HepG2 (cell line): Measurements from ENCODE around the gene B3GALT6.

Experiments used
- GABPA ChIP-seq, 2 experiments: IDR thresholded peaks; 2 replicates each; pipeline ENCODE4 v1.6.1; 2011 to 2016; ENCODE audit warnings: low read depth in 2 of 2, low read length in 1 of 2, missing biosample characterization in 1 of 2, missing genetic modification characterization in 1 of 2
- HMG20B ChIP-seq: conservative IDR thresholded peaks from 2 replicates; pipeline ENCODE4 v1.6.1; 2016; ENCODE audit warnings: missing genetic modification reagents, missing compliant biosample characterization
- JARID2 ChIP-seq: sonication (generic); formaldehyde crosslinking; IDR thresholded peaks from 2 replicates; pipeline ENCODE4 v1.8.1; 2023; ENCODE audit warnings: missing genetic modification reagents, inconsistent platforms; ENCODE audit not compliant: insufficient replicate concordance
- SRSF9 ChIP-seq: fragments of 200-400 bp; formaldehyde crosslinking; IDR thresholded peaks from 2 replicates; pipeline ENCODE4 v1.6.1; 2018; ENCODE audit warnings: borderline replicate concordance, mild to moderate bottlenecking, low read depth, low read length; ENCODE audit not compliant: insufficient read depth, poor library complexity, severe bottlenecking
- YY1 ChIP-seq: IDR thresholded peaks from 2 replicates; pipeline ENCODE4 v1.6.1; 2011; ENCODE audit warnings: low read length, low read depth, moderate library complexity, mild to moderate bottlenecking; ENCODE audit not compliant: insufficient read depth, insufficient replicate concordance
- ZBTB7A ChIP-seq: sonication (generic); formaldehyde crosslinking; IDR thresholded peaks from 2 replicates; pipeline ENCODE4 v1.8.0; 2022; ENCODE audit warnings: mild to moderate bottlenecking, missing genetic modification reagents
- ZFP36 ChIP-seq: fragments of 150-350 bp; IDR thresholded peaks from 2 replicates; pipeline ENCODE4 v1.6.1; 2018; ENCODE audit warnings: borderline replicate concordance, low read length, low read depth; ENCODE audit not compliant: partially characterized antibody
- ZNF180 ChIP-seq: sonication (generic); formaldehyde crosslinking; IDR thresholded peaks from 2 replicates; pipeline ENCODE4 v1.4.0; 2020; ENCODE audit warnings: low read depth, missing genetic modification reagents, borderline replicate concordance
- TF ChIP-seq, protein P1 (sequence below): sonication (generic); formaldehyde crosslinking; IDR thresholded peaks from 2 replicates; pipeline ENCODE4 v1.8.0; 2022; ENCODE audit warnings: missing genetic modification reagents, mild to moderate bottlenecking, inconsistent platforms, borderline replicate concordance
- TF ChIP-seq, protein P2 (sequence below): sonication (generic); formaldehyde crosslinking; IDR thresholded peaks from 2 replicates; pipeline ENCODE4 v1.4.0; 2020; ENCODE audit warnings: missing genetic modification reagents, borderline replicate concordance
- TF ChIP-seq, protein P3 (sequence below): IDR thresholded peaks from 2 replicates; pipeline ENCODE4 v1.6.1; 2016; ENCODE audit warnings: low read depth, missing genetic modification reagents, missing compliant biosample characterization

DNA sequence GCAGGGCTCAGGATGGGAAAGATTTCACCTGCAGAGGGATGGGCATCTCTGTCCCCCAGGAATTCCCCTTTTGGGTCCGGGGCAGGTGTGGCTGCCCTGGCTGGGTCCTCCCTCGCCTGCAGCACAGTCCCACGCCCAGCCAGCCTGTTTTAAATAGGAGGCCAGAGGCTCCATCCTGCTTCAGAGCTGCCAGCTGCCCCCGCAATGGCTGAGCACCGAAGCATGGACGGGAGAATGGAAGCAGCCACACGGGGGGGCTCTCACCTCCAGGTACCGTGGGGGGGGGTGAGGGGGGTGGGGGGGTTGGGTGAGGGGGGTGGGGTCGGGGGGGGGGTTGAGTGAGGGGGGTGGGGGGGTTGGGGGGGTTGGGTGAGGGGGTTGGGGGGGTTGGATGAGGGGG is 51.8 kb downstream of the B3GALT6 start:
- no peak for TF ChIP-seq ZNF180 (CRISPR knock-in tag)
- TF ChIP-seq GABPA (IDR thresholded peaks at IDR 0.05; ENCODE audit: low read depth, low read length) = no peak
- no peak for TF ChIP-seq GABPA (CRISPR knock-in tag; IDR thresholded peaks at IDR 0.05; ENCODE audit: low read depth)
- TF ChIP-seq HMG20B (CRISPR knock-in tag) = no peak
- TF ChIP-seq ZFP36 = no peak
- TF ChIP-seq, protein P1, sequence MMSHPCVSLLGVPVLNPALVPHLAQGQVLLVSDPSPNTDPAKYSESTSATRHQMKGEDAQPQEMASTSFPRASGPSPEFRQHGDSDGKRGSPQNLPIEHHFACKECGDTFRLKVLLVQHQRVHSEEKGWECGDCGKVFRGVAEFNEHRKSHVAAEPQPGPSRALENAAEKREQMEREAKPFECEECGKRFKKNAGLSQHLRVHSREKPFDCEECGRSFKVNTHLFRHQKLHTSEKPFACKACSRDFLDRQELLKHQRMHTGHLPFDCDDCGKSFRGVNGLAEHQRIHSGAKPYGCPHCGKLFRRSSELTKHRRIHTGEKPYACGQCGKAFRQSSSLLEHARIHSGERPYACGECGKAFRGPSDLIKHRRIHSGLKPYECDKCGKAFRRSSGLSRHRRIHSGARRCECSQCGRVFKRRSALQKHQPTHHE = no peak
- TF ChIP-seq ZBTB7A (CRISPR knock-in tag) = no peak
- no peak for TF ChIP-seq JARID2 (CRISPR knock-in tag)
- TF ChIP-seq, protein P2, sequence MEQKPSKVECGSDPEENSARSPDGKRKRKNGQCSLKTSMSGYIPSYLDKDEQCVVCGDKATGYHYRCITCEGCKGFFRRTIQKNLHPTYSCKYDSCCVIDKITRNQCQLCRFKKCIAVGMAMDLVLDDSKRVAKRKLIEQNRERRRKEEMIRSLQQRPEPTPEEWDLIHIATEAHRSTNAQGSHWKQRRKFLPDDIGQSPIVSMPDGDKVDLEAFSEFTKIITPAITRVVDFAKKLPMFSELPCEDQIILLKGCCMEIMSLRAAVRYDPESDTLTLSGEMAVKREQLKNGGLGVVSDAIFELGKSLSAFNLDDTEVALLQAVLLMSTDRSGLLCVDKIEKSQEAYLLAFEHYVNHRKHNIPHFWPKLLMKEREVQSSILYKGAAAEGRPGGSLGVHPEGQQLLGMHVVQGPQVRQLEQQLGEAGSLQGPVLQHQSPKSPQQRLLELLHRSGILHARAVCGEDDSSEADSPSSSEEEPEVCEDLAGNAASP = no peak
- TF ChIP-seq, protein P3, sequence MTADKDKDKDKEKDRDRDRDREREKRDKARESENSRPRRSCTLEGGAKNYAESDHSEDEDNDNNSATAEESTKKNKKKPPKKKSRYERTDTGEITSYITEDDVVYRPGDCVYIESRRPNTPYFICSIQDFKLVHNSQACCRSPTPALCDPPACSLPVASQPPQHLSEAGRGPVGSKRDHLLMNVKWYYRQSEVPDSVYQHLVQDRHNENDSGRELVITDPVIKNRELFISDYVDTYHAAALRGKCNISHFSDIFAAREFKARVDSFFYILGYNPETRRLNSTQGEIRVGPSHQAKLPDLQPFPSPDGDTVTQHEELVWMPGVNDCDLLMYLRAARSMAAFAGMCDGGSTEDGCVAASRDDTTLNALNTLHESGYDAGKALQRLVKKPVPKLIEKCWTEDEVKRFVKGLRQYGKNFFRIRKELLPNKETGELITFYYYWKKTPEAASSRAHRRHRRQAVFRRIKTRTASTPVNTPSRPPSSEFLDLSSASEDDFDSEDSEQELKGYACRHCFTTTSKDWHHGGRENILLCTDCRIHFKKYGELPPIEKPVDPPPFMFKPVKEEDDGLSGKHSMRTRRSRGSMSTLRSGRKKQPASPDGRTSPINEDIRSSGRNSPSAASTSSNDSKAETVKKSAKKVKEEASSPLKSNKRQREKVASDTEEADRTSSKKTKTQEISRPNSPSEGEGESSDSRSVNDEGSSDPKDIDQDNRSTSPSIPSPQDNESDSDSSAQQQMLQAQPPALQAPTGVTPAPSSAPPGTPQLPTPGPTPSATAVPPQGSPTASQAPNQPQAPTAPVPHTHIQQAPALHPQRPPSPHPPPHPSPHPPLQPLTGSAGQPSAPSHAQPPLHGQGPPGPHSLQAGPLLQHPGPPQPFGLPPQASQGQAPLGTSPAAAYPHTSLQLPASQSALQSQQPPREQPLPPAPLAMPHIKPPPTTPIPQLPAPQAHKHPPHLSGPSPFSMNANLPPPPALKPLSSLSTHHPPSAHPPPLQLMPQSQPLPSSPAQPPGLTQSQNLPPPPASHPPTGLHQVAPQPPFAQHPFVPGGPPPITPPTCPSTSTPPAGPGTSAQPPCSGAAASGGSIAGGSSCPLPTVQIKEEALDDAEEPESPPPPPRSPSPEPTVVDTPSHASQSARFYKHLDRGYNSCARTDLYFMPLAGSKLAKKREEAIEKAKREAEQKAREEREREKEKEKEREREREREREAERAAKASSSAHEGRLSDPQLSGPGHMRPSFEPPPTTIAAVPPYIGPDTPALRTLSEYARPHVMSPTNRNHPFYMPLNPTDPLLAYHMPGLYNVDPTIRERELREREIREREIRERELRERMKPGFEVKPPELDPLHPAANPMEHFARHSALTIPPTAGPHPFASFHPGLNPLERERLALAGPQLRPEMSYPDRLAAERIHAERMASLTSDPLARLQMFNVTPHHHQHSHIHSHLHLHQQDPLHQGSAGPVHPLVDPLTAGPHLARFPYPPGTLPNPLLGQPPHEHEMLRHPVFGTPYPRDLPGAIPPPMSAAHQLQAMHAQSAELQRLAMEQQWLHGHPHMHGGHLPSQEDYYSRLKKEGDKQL (CRISPR knock-in tag) = no peak
- no peak for TF ChIP-seq SRSF9
- TF ChIP-seq YY1 = no peak
